NCI-H1436 treated with DMSO at 0.1 percent for 48 hours (cell line): Measurements from ENCODE around the gene EIF5A.
"Not testable (repeated sequence)": the region's sequence is repeated elsewhere in the genome, so short reads cannot be mapped to it uniquely, and the experiment has no call there.

Source experiments
- DNase-seq: peaks from one replicate; lab custom pipeline; 2025; lab: John Stamatoyannopoulos, UW

EIF5A gene

DNA sequence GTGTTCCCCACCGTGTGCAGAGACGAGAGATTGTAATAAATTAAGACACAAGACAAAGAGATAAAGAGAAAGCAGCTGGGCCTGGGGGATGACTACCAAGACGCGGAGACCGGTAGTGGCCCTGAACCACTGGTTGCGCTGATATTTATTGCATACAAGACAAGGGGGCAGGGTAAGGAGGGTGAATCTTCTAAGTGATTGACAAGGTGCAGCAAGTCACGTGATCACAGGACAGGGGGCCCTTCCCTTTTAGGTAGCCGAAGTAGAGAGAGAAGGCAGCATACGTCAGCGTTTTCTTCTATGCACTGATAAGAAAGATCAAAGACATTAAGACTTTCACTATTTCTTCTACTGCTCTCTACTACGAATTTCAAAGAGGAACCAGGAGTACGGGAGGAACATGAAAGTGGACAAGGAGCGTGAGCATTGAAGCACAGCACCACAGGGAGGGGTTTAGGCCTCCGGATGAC is 25.2 kb downstream of the EIF5A start:
- DNase-seq, result not testable (repeated sequence)

DNA sequence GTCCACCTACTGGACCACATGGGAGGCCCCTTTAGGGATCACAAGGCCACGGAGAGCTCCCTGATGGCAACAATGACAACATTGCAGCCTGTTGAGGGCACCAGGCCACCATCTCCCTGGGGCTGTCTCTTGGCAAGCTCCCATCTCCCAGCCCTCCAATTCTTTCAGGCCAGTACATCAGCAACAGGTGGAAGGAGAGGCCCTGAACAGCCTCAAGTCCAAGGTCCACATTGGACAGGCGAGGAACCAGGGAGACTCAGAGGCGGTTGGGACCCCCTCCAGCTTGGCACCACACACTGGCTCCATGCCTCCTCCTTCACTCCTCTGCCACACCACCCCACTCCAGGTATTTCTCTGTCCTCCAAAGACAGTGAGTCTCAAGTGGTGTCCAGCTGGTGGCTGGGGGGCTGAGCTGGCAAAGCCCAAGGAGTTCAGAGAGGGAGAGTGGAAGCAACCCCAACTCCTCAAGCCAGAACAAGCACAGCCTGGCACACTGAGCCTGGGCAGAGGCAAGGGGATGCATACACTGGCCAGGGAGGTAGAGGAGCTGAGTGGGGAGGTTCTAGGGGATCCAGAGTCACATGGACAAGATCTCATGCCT is 27.6 kb downstream of the EIF5A start:
- no peak for DNase-seq

GRCh38 chr17:7335765-7336164 is 28.3 kb downstream of the EIF5A start:
- not testable (repeated sequence) for DNase-seq

- DNase-seq, result no peak
Observed at GRCh38 chr17:7336240-7337175, 29.1 kb downstream of the EIF5A start, which contains the start of gene ACAP1. Gene ACAP1 (plus strand): TSS chr17:7336529. CDS start chr17:7336735, 206 bp downstream.

GRCh38 chr17:7337600-7337999 is 30.2 kb downstream of the EIF5A start:
- DNase-seq, result not testable (repeated sequence)

GRCh38 chr17:7340179-7340578 is 32.8 kb downstream of the EIF5A start:
- no peak for DNase-seq

DNA sequence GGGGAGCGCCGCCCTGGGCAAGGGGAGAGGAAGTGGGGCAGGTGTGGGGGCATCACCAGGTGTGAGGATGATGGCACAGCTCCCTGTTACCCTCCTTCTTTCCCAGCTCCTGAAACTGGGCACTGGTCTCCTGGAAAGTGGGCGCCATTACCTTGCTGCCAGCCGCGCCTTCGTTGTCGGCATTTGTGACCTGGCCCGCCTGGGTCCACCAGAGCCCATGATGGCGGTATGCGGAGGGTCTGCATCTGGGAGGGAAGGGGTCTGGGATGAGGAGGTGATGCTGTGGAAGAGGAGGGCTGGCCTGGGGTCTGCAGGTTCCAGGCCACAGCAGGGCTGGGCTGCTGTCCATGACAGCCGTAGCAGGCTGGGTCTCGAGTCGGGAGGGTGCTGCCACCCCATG is 34.4 kb downstream of the EIF5A start:
- no peak for DNase-seq

DNA sequence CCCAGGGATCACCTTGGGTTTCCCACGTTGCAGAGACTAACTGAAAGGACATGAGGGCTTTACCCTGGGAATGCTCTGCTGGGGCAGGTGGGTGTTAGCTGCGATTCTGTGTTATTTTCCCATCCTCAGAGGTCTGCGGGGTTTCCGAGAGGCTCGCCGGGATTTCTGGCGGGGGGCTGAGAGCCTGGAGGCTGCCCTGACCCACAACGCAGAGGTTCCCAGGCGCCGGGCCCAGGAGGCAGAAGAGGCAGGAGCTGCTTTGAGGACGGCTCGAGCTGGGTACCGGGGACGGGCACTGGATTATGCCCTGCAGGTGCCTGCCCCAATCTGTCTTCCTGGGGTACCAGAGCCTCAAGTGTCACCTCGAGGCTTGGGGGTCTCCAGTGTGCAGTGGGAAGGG is 35.8 kb downstream of the EIF5A start:
- no peak for DNase-seq

- DNase-seq, result no peak
Observed at GRCh38 chr17:7346761-7347614, 39.6 kb downstream of the EIF5A start.

- no peak for DNase-seq
Observed at GRCh38 chr17:7347630-7348477, 40.4 kb downstream of the EIF5A start.

DNA sequence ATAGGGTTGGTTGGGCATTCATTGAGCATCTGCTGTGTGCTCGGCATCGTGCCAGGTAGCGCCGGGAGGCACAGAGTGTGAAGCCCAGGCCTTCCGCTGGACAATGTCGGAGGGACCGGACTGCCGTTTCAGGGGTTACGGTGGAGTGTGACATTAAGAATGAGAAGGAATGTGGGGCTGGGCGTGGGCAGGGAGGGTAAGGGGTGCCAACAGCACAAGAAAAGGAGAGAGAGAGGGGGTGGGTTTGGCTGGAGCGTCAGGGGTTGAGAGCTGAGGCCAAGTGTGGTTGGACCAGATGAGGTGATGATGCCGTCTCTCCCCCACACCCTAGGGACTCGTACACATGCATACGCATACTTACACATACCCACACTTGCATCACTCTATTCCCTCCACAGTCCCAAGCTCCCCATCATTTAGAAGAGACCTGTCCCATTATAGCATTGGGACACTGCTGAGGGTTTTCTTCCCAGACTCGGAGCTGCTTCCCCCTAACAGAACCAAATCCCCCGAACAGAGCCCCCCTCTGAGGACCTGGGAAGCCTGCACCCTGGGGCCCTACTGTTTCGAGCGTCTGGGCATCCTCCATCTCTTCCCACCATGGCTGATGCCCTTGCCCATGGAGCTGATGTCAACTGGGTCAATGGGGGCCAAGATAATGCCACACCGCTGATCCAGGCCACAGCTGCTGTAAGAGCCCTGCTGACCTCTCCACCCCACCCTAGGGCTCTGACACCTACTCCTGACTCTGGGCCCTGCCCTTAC is 41.2 kb downstream of the EIF5A start:
- no peak for DNase-seq

DNA sequence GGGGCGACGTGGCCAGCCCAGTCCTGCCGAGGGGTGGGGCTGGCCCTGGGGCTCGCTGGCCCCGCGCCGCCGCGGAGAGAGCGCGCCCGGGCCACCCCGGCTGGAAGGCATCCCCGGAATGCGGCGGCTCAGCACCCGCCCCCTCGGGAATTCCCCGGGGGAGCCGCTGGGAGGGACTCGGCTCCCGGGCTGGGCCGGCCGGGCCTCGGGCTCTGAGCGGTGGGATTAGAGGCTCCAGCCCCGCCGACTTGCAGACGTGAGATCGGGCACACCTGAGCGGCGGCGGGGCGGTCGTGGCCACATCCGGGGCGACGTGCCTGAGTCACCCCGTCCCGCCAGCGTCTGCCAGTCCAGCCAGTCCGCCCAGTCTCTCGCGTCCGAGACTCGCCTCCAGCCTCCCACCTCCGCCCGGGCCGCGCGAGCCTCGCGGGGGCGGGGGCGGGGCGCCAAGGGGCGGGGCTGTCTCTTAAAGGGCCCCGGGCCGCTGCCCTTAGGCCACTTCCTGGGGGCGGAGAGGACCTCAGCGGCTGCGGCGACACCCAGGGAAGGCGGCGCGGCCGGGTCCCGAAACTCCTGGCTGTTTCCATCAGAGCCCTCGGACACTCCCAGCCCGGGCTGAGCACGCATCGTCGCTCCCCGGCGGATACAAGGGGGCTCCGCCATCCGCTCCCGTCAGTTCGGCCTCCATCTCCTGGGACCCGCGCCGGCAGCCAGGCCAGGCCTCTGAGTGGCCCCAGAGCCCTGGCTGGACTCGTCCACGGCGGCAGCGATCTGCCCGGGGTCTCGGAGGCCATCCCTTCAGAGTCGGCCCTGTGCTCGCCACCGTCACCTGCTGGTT is 44.5 kb downstream of the EIF5A start, which contains the start of gene KCTD11:
KCTD11 (plus strand) TSS at position 498 of the 838 bp plus-strand sequence.
- DNase-seq, result no peak

DNA sequence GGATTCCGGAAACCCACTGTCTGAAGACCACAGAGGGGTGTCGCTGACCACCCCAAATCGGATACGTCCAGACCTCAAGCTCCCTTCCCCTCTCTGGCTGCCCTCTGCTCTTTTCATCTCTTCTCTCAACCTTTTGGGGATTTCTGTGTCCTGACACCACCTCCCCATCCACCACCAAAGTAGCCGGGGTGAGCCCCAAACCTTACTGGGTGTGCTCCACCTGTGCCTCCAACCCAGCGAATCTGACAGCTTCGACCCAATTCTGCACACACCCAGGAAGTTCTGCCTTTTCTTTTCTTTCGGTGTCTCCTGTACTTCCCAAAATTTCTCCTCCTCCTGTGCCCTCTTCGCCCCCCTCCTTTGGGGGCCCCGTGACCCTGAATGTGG is 45.1 kb downstream of the EIF5A start:
- DNase-seq, result no peak

DNA sequence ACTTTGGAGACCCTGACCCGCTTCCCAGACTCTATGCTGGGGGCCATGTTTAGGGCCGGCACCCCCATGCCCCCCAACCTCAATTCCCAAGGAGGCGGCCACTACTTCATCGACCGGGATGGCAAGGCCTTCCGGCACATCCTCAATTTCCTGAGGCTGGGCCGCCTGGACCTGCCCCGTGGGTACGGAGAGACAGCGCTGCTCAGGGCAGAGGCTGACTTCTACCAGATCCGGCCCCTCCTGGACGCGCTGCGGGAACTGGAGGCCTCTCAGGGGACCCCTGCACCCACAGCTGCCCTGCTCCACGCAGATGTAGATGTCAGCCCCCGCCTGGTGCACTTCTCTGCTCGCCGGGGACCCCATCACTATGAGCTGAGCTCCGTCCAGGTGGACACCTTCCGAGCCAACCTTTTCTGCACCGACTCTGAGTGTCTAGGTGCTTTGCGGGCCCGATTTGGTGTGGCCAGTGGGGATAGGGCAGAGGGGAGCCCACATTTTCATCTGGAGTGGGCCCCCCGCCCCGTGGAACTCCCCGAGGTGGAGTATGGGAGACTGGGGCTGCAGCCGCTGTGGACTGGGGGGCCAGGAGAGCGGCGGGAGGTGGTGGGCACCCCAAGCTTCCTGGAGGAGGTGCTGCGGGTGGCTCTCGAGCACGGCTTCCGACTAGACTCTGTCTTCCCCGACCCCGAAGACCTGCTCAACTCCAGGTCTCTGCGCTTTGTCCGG is 45.6 kb downstream of the EIF5A start:
- no peak for DNase-seq

DNA sequence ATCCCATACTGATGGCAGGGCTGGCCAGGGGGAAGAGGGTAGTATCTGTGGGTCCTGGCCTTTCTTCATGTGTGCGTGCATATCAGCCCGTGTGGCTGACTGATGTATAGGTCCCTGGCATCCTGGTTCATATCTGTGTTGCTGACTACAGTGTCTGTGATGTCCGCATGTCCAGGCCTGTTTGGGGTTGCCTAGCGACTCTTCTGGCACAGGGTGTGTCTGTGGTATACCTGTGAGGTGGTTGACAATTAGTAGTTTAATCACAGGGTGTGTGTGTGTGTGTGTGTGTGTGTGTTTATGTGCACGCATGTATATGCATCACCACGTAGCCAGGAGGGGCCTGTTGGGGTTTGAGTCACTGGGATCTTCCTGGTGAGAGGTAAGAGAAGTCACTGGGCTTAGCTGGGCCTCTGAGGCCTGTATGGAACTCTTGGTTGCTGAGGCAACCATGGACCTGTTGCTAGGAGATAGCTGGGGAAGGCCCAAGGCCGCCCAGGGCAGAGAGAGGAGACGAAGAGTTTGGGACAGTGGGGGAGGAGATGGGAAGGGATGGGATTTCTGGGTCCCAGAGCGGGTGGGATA is 46.9 kb downstream of the EIF5A start:
- no peak for DNase-seq

DNA sequence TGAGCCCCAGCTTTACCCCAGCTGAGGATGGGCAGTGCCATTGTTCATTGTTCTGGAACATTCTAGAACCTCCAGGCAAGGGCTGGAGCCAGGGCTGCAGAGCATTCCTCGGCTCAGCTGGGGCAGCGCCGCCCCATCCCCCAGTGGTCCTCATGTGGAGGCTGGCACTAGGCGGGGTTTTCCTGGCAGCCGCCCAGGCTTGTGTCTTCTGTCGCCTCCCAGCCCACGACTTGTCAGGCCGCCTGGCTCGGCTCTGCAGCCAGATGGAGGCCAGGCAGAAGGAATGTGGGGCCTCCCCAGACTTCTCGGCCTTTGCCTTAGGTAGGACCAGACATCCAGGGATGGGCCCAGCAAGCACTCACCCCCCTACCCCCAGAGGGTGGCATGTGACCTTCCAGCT is 47.6 kb downstream of the EIF5A start, which contains the start of gene TMEM95:
TMEM95 (plus strand) TSS at position 104 of the 400 bp plus-strand sequence; CDS start at position 153, 49 bp downstream.
- DNase-seq, result no peak

GRCh38 chr17:7355573-7355972 is 48.1 kb downstream of the EIF5A start:
- DNase-seq, result no peak

DNA sequence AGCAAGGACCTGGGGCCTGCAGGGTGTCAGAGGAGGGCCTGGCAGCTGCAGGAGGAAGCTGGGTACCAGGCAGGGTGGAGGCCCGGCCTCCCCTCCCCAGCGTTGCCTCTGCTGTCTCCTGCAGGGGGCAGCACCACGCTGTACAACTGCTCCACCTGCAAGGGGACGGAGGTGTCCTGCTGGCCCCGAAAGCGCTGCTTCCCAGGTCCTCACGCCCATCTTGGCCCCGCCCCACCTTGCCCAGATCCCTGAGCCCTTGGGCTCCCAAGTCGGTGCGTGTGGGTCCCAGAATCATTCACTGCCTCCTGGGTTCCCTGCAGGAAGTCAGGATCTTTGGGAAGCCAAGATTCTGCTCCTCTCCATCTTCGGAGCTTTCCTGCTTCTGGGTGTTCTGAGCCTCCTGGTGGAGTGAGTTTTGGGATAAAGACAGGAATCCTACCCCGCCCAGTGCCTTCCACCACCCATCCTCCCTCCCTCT is 48.7 kb downstream of the EIF5A start:
- no peak for DNase-seq
